NCI-H2196 (cell line): ENCODE data around the gene TSHZ2.
"Not testable (repeated sequence)": the region's sequence is repeated elsewhere in the genome, so short reads cannot be mapped to it uniquely, and the experiment has no call there.

Experiments used
- DNase-seq: peaks from one replicate; lab custom pipeline; 2025; ENCODE audit not compliant: unreplicated experiment; lab: John Stamatoyannopoulos, UW

TSHZ2 gene

GRCh38 chr20:53488775-53489272 lies 516.7 kb downstream of the TSHZ2 start:
- DNase-seq, result no peak

- no peak for DNase-seq
Observed at GRCh38 chr20:53489528-53489927, 517.4 kb downstream of the TSHZ2 start.

GRCh38 chr20:53490620-53491019 lies 518.5 kb downstream of the TSHZ2 start:
- no peak for DNase-seq

GRCh38 chr20:53491462-53491861 lies 519.3 kb downstream of the TSHZ2 start:
- DNase-seq, result no peak

- no peak for DNase-seq
Observed at GRCh38 chr20:53492212-53492611, 520.1 kb downstream of the TSHZ2 start.

GRCh38 chr20:53493311-53493857 lies 521.2 kb downstream of the TSHZ2 start:
- no peak for DNase-seq

GRCh38 chr20:53494753-53495152 lies 522.6 kb downstream of the TSHZ2 start:
- no peak for DNase-seq

GRCh38 chr20:53495398-53496092 lies 523.4 kb downstream of the TSHZ2 start:
- DNase-seq, result no peak

- no peak for DNase-seq
Observed at GRCh38 chr20:53497246-53497645, 525.1 kb downstream of the TSHZ2 start.

GRCh38 chr20:53498341-53498740 lies 526.2 kb downstream of the TSHZ2 start:
- DNase-seq, result no peak

GRCh38 chr20:53500651-53501050 lies 528.5 kb downstream of the TSHZ2 start:
- DNase-seq, result no peak

- no peak for DNase-seq
Observed at GRCh38 chr20:53502820-53503219, 530.7 kb downstream of the TSHZ2 start.

- DNase-seq, result no peak
Observed at GRCh38 chr20:53503517-53503919, 531.4 kb downstream of the TSHZ2 start.

GRCh38 chr20:53504106-53504505 lies 531.9 kb downstream of the TSHZ2 start:
- DNase-seq, result not testable (repeated sequence)

- no peak for DNase-seq
Observed at GRCh38 chr20:53510262-53510661, 538.1 kb downstream of the TSHZ2 start.

GRCh38 chr20:53510704-53511103 lies 538.5 kb downstream of the TSHZ2 start:
- DNase-seq, result no peak

GRCh38 chr20:53512076-53512475 lies 539.9 kb downstream of the TSHZ2 start:
- no peak for DNase-seq

GRCh38 chr20:53513168-53513488 lies 541.0 kb downstream of the TSHZ2 start:
- no peak for DNase-seq

- no peak for DNase-seq
Observed at GRCh38 chr20:53513489-53514298, 541.5 kb downstream of the TSHZ2 start.

- DNase-seq, result no peak
Observed at GRCh38 chr20:53515749-53516148, 543.6 kb downstream of the TSHZ2 start.

- DNase-seq, result no peak
Observed at GRCh38 chr20:53517146-53517545, 545.0 kb downstream of the TSHZ2 start.

- not testable (repeated sequence) for DNase-seq
Observed at GRCh38 chr20:53521421-53521820, 549.3 kb downstream of the TSHZ2 start.
